Measurements from ENCODE around the gene ARHGAP10.

DNA sequence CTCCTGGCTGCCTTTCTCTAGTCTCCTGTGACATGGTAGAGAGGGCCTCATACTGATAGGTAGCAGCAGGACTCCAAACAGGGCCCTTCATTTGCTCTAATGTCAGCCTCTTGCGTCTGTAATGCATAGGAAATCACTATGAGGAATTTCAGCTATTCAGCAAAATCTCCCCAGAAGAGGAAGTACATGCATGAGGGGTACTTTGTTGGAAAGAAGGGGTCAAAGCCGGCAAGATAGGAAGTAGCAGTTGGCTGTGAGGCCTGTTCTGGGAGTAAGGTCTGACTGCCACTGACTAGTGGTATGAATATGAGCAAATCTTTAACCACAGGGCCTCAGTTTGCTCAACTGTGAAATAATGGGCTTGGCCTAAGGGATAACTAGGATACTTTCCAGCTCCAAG, 283.2 kb downstream of the ARHGAP10 start:
- TF ChIP-seq, protein P1, sequence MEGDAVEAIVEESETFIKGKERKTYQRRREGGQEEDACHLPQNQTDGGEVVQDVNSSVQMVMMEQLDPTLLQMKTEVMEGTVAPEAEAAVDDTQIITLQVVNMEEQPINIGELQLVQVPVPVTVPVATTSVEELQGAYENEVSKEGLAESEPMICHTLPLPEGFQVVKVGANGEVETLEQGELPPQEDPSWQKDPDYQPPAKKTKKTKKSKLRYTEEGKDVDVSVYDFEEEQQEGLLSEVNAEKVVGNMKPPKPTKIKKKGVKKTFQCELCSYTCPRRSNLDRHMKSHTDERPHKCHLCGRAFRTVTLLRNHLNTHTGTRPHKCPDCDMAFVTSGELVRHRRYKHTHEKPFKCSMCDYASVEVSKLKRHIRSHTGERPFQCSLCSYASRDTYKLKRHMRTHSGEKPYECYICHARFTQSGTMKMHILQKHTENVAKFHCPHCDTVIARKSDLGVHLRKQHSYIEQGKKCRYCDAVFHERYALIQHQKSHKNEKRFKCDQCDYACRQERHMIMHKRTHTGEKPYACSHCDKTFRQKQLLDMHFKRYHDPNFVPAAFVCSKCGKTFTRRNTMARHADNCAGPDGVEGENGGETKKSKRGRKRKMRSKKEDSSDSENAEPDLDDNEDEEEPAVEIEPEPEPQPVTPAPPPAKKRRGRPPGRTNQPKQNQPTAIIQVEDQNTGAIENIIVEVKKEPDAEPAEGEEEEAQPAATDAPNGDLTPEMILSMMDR (IDR thresholded peaks at IDR 0.05) = no peak
- TF ChIP-seq POLR2A (IDR thresholded peaks at IDR 0.05) = no peak
